Smooth muscle cell (in vitro differentiated cells): ENCODE measurements around the gene YBX3. TPM values are rescaled to one million over a fixed set of nuclear protein-coding genes. Genes with fewer than 3 reads are reported as not detected.

Experiments used
- DNase-seq: peaks from one replicate; lab custom pipeline; 2025; ENCODE audit not compliant: unreplicated experiment; lab: John Stamatoyannopoulos, UW
- H2AFZ ChIP-seq: fragments of 200-600 bp; sonication (generic); 2 replicates; pipeline ENCODE4 v1.6.0; 2016; ENCODE audit warnings: antibody characterized with exemption, low read depth, mild to moderate bottlenecking
- H3F3A ChIP-seq: fragments of 200-600 bp; sonication (generic); 2 replicates; pipeline ENCODE4 v1.6.0; 2017; ENCODE audit warnings: antibody characterized with exemption, low read depth
- H3K27ac ChIP-seq: fragments of 200-600 bp; sonication (generic); 2 replicates; pipeline ENCODE4 v1.5.1; 2016; ENCODE audit warnings: low read depth, mild to moderate bottlenecking
- H3K27me3 ChIP-seq: fragments of 200-600 bp; sonication (generic); 2 replicates; pipeline ENCODE4 v1.6.1; 2016; ENCODE audit warnings: low read depth, mild to moderate bottlenecking
- H3K36me3 ChIP-seq: fragments of 200-600 bp; sonication (generic); 2 replicates; pipeline ENCODE4 v1.5.1; 2016; ENCODE audit warnings: low read depth
- H3K4me1 ChIP-seq: fragments of 200-600 bp; sonication (generic); 2 replicates; pipeline ENCODE4 v1.5.1; 2016; ENCODE audit warnings: low read depth
- H3K4me2 ChIP-seq: fragments of 200-600 bp; sonication (generic); 2 replicates; pipeline ENCODE4 v1.6.0; 2016; ENCODE audit warnings: mild to moderate bottlenecking
- H3K4me3 ChIP-seq: fragments of 200-600 bp; sonication (generic); 2 replicates; pipeline ENCODE4 v1.5.1; 2016; ENCODE audit warnings: mild to moderate bottlenecking
- H3K79me2 ChIP-seq: fragments of 200-600 bp; sonication (generic); 2 replicates; pipeline ENCODE4 v1.6.0; 2016; ENCODE audit warnings: low read depth, mild to moderate bottlenecking
- H3K9ac ChIP-seq: fragments of 200-600 bp; sonication (generic); 2 replicates; pipeline ENCODE4 v1.6.0; 2016; ENCODE audit warnings: low read depth
- H3K9me3 ChIP-seq: fragments of 200-600 bp; sonication (generic); replicated peaks from 2 replicates; pipeline ENCODE4 v1.5.1; 2016; ENCODE audit warnings: low read depth
- H4K20me1 ChIP-seq: fragments of 200-600 bp; sonication (generic); 2 replicates; pipeline ENCODE4 v1.6.0; 2016; ENCODE audit warnings: low read depth
- CTCF ChIP-seq: fragments of 200-600 bp; sonication (generic); IDR thresholded peaks from 2 replicates; pipeline ENCODE4 v1.5.1; 2017; ENCODE audit warnings: borderline replicate concordance, mild to moderate bottlenecking, antibody characterized with exemption; ENCODE audit not compliant: insufficient read depth, poor library complexity, severe bottlenecking
- WGBS: methylation state at CpG from one replicate; pipeline ENCODE4 v1.1.7; 2016; ENCODE audit warnings: low lambda C conversion rate; 5-methylcytosine and 5-hydroxymethylcytosine counted together
- polyA plus RNA-seq: library from polyadenylated mRNA; unstranded; fragments of >200 nt; fragmentation: Nextera tagmentation; extraction: Ambion mirVana; gene quantifications from 2 replicates; pipeline ENCODE4 v1.2.1, GENCODE V29; 2016
- total RNA-seq: library from RNA; depleted of rRNA; stranded (reverse); fragments of >200 nt; gene quantifications from 2 replicates; pipeline ENCODE4 v1.2.3, GENCODE V29; 2014

YBX3 gene
- total and polyA plus RNA-seq, 2 experiments from 2014 or later: 129 to 188 TPM

GRCh38 chr12:10718279-10718821 lies 4.8 kb downstream of the YBX3 start:
- H2AFZ ChIP-seq: no peak overlapping the region
- 4% methylated on average over 4 of the region's 4 CpGs for WGBS
- no peaks in the 10 kb centered on the region for H3K27me3 ChIP-seq
- peaks cover 45% of the 10 kb centered on the region for H4K20me1 ChIP-seq
- peaks cover 67% of the 10 kb centered on the region for H3K79me2 ChIP-seq
- peaks cover 12% of the 10 kb centered on the region for H3K36me3 ChIP-seq
- peak overlapping the region; percentile 72 for H3K9ac ChIP-seq
- H3K27ac ChIP-seq: peak overlapping the region; percentile 96
- peak overlapping the region; percentile 87 for H3K4me2 ChIP-seq
- no peak for TF ChIP-seq CTCF
- H3K4me1 ChIP-seq: peaks cover 47% of the 10 kb centered on the region
- H3K9me3 ChIP-seq: no peaks in the 10 kb centered on the region
- peaks cover 48% of the 10 kb centered on the region for H3F3A ChIP-seq
- DNase-seq: peak; percentile 4
- H3K4me3 ChIP-seq: peak overlapping the region; percentile 95

- Histone ChIP-seq H2AFZ (no peak overlapping the region), H3K4me3 (peak overlapping the region; percentile 95), H3K27ac (peak overlapping the region; percentile 96), H3K27me3 (no peaks in the 10 kb centered on the region), H3K9ac (peak overlapping the region; percentile 72), H3K79me2 (peaks cover 75% of the 10 kb centered on the region), H3F3A (peaks cover 48% of the 10 kb centered on the region), H3K36me3 (peaks cover 17% of the 10 kb centered on the region), H3K9me3 (no peaks in the 10 kb centered on the region), H4K20me1 (peaks cover 53% of the 10 kb centered on the region), H3K4me2 (peak overlapping the region; percentile 87), H3K4me1 (peaks cover 47% of the 10 kb centered on the region)
- no peak for TF ChIP-seq CTCF
- DNase-seq: no peak
- WGBS: 2% methylated on average over 2 of the region's 2 CpGs
Observed at GRCh38 chr12:10717410-10717809, 5.7 kb downstream of the YBX3 start.

GRCh38 chr12:10716704-10717315 lies 6.3 kb downstream of the YBX3 start:
- peak; percentile 21 for DNase-seq
- Histone ChIP-seq H4K20me1 (peaks cover 53% of the 10 kb centered on the region), H3K9ac (peak overlapping the region; percentile 72), H3K4me2 (peak overlapping the region; percentile 87), H3K4me1 (peaks cover 47% of the 10 kb centered on the region), H3K36me3 (peaks cover 23% of the 10 kb centered on the region), H3F3A (peaks cover 48% of the 10 kb centered on the region), H3K4me3 (peak overlapping the region; percentile 95), H3K9me3 (no peaks in the 10 kb centered on the region), H3K27ac (peak overlapping the region; percentile 96), H3K27me3 (no peaks in the 10 kb centered on the region), H2AFZ (no peak overlapping the region), H3K79me2 (peaks cover 73% of the 10 kb centered on the region)
- no peak for TF ChIP-seq CTCF
- 0% methylated on average over 6 of the region's 6 CpGs for WGBS
